SK-N-SH (cell line): Measurements from ENCODE around the gene ZNF641.

Source experiments
- CHD2 ChIP-seq: fragments of 150-350 bp; IDR thresholded peaks from 2 replicates; pipeline ENCODE4 v1.6.1; 2018; ENCODE audit warnings: low read length; ENCODE audit not compliant: partially characterized antibody
- EP300 ChIP-seq, 2 experiments: IDR thresholded peaks; 2 replicates each; pipeline versions ENCODE4 v1.4.0 to v1.6.1; 2012; ENCODE audit warnings: borderline replicate concordance in 1 of 2, low read depth in 1 of 2, low read length in 1 of 2
- EZH2phosphoT487 ChIP-seq: fragments of 200-600 bp; sonication (generic); IDR thresholded peaks from 2 replicates; pipeline ENCODE4 v1.6.1; 2017; ENCODE audit warnings: low read depth, mixed run types, mild to moderate bottlenecking, antibody characterized with exemption, moderate library complexity, borderline replicate concordance
- GABPA ChIP-seq: IDR thresholded peaks from 2 replicates; pipeline ENCODE4 v1.4.0; 2012; ENCODE audit warnings: low read depth, mild to moderate bottlenecking
- JUND ChIP-seq: IDR thresholded peaks from 2 replicates; pipeline ENCODE4 v1.4.0; 2012
- RAD21 ChIP-seq: IDR thresholded peaks from 2 replicates; pipeline ENCODE4 v1.6.1; 2012; ENCODE audit warnings: mild to moderate bottlenecking, low read length
- RCOR1 ChIP-seq: fragments of 150-350 bp; IDR thresholded peaks from 2 replicates; pipeline ENCODE4 v1.6.1; 2017; ENCODE audit warnings: antibody characterized with exemption, low read length
- TAF1 ChIP-seq: IDR thresholded peaks from 2 replicates; pipeline ENCODE4 v1.6.1; 2012; ENCODE audit warnings: low read depth, mild to moderate bottlenecking, low read length, moderate library complexity, borderline replicate concordance
- TCF12 ChIP-seq: IDR thresholded peaks from 2 replicates; pipeline ENCODE4 v1.4.0; 2012
- YY1 ChIP-seq: IDR thresholded peaks from 2 replicates; pipeline ENCODE4 v1.4.0; 2012; ENCODE audit warnings: low read depth, mild to moderate bottlenecking
- TF ChIP-seq, protein P1 (sequence below): fragments of 200-600 bp; sonication (generic); IDR thresholded peaks from 2 replicates; pipeline ENCODE4 v1.6.1; 2017; ENCODE audit warnings: antibody characterized with exemption, mild to moderate bottlenecking, moderate library complexity

GRCh38 chr12:48331399-48331798 is 19.3 kb downstream of the ZNF641 start:
- TF ChIP-seq TCF12, result no peak
- TF ChIP-seq EZH2phosphoT487, result no peak
- TF ChIP-seq RCOR1, result no peak
- TF ChIP-seq, protein P1, sequence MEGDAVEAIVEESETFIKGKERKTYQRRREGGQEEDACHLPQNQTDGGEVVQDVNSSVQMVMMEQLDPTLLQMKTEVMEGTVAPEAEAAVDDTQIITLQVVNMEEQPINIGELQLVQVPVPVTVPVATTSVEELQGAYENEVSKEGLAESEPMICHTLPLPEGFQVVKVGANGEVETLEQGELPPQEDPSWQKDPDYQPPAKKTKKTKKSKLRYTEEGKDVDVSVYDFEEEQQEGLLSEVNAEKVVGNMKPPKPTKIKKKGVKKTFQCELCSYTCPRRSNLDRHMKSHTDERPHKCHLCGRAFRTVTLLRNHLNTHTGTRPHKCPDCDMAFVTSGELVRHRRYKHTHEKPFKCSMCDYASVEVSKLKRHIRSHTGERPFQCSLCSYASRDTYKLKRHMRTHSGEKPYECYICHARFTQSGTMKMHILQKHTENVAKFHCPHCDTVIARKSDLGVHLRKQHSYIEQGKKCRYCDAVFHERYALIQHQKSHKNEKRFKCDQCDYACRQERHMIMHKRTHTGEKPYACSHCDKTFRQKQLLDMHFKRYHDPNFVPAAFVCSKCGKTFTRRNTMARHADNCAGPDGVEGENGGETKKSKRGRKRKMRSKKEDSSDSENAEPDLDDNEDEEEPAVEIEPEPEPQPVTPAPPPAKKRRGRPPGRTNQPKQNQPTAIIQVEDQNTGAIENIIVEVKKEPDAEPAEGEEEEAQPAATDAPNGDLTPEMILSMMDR, result no peak
- TF ChIP-seq TAF1, result no peak
- TF ChIP-seq CHD2, result no peak
- TF ChIP-seq YY1, result no peak
- no peak for TF ChIP-seq JUND
- TF ChIP-seq GABPA, result no peak
- no peak for TF ChIP-seq RAD21
- no peak for TF ChIP-seq EP300 (IDR thresholded peaks at IDR 0.05; ENCODE audit: borderline replicate concordance in 1 of 2, low read depth in 1 of 2, low read length in 1 of 2)
